GM23338 (cell line): ENCODE results near the gene ARL15.

Experiments used
- CTCF ChIP-seq, 2 experiments: fragments of 200-600 bp in 1 of 2; sonication (generic) in 1 of 2; conservative IDR thresholded peaks; 2 replicates each; pipeline versions ENCODE4 v1.5.1 to v1.6.1; 2016 to 2017; ENCODE audit warnings: antibody characterized with exemption in 2 of 2, low read depth in 2 of 2, mild to moderate bottlenecking in 2 of 2, moderate library complexity in 1 of 2
- EZH2 ChIP-seq: fragments of 200-600 bp; sonication (generic); IDR thresholded peaks from one replicate; pipeline ENCODE4 v1.8.0; 2017; ENCODE audit warnings: antibody characterized with exemption, mild to moderate bottlenecking, low read depth; ENCODE audit not compliant: unreplicated experiment
- EZH2phosphoT487 ChIP-seq: fragments of 200-600 bp; sonication (generic); IDR thresholded peaks from one replicate; pipeline ENCODE4 v1.8.1; 2018; ENCODE audit warnings: antibody characterized with exemption; ENCODE audit not compliant: unreplicated experiment
- POLR2AphosphoS5 ChIP-seq: IDR thresholded peaks from 2 replicates; pipeline ENCODE4 v1.6.1; 2016; ENCODE audit warnings: antibody characterized with exemption, low read depth
- REST ChIP-seq: IDR thresholded peaks from one replicate; pipeline ENCODE4 v1.6.1; 2018; ENCODE audit warnings: antibody characterized with exemption; ENCODE audit not compliant: unreplicated experiment
- STAT1 ChIP-seq: IDR thresholded peaks from one replicate; pipeline ENCODE4 v1.6.1; 2016; ENCODE audit warnings: antibody characterized with exemption; ENCODE audit not compliant: unreplicated experiment

GRCh38 chr5:54295651-54296276 is 14.6 kb downstream of the ARL15 start:
- TF ChIP-seq CTCF (conservative IDR thresholded peaks at IDR 0.05; ENCODE audit: low read depth in 2 of 2), result no peak
- TF ChIP-seq EZH2, result no peak
- no peak for TF ChIP-seq EZH2phosphoT487
- TF ChIP-seq POLR2AphosphoS5, result no peak
- TF ChIP-seq REST, result no peak
- no peak for TF ChIP-seq STAT1
